Testis (tissue), 2 donors: ENCODE measurements around the gene IGF1R.

Experiments used
- POLR2A ChIP-seq: fragments of 450-650 bp; IDR thresholded peaks from one replicate; pipeline ENCODE4 v1.6.1; 2017; ENCODE audit warnings: antibody characterized with exemption, mild to moderate bottlenecking, moderate library complexity
- TF ChIP-seq, protein P1 (sequence below), 3 experiments: fragments of 450-650 bp in 2 of 3; fragments of 200-600 bp in 1 of 3; sonication (generic) in 1 of 3; IDR thresholded peaks; one replicate each; pipeline ENCODE4 v1.5.1; 2016 to 2019; ENCODE audit warnings: antibody characterized with exemption in 3 of 3, mild to moderate bottlenecking in 2 of 3, moderate library complexity in 1 of 3

DNA sequence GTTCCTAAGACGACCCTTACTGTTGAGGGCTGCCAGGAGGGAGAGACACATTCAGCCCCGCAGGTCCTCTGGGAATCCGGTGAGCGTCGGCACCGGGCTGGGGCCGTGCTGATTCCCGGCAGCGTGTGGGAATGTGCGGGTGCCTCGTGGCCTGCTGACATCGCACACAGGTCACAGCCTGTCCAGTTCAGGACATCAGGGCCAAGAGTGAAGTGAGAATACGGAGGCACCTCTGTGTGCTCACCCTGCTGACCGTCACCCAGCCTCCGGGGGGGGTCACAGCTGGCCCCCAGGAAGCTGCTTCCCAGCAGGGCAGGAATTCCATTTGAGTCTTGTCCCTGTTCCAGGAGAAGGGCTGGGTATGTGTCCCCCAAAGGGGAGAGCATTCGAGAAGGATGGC, 305.6 kb downstream of the IGF1R start:
- TF ChIP-seq, protein P1, sequence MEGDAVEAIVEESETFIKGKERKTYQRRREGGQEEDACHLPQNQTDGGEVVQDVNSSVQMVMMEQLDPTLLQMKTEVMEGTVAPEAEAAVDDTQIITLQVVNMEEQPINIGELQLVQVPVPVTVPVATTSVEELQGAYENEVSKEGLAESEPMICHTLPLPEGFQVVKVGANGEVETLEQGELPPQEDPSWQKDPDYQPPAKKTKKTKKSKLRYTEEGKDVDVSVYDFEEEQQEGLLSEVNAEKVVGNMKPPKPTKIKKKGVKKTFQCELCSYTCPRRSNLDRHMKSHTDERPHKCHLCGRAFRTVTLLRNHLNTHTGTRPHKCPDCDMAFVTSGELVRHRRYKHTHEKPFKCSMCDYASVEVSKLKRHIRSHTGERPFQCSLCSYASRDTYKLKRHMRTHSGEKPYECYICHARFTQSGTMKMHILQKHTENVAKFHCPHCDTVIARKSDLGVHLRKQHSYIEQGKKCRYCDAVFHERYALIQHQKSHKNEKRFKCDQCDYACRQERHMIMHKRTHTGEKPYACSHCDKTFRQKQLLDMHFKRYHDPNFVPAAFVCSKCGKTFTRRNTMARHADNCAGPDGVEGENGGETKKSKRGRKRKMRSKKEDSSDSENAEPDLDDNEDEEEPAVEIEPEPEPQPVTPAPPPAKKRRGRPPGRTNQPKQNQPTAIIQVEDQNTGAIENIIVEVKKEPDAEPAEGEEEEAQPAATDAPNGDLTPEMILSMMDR (IDR thresholded peaks at IDR 0.05), result no peak
- TF ChIP-seq POLR2A, result no peak
